K562 (cell line): ENCODE results near the gene RHPN2. TPM values are rescaled to one million over a fixed set of nuclear protein-coding genes. Genes with fewer than 3 reads are reported as not detected.

Experiments
- C11orf30 ChIP-seq: fragments of 450-650 bp; IDR thresholded peaks from 2 replicates; pipeline ENCODE4 v1.6.1; 2016; ENCODE audit warnings: low read depth, mild to moderate bottlenecking
- CTCFL ChIP-seq: IDR thresholded peaks from 2 replicates; pipeline ENCODE4 v1.6.1; 2011; ENCODE audit warnings: borderline replicate concordance, low read depth, mild to moderate bottlenecking, moderate library complexity, low read length; ENCODE audit not compliant: insufficient read depth, poor library complexity, severe bottlenecking
- DIDO1 ChIP-seq: fragments of 450-650 bp; IDR thresholded peaks from 2 replicates; pipeline ENCODE4 v1.6.1; 2016; ENCODE audit warnings: low read depth, missing biosample characterization, missing genetic modification characterization
- EGR1 ChIP-seq: fragments of 450-650 bp; conservative IDR thresholded peaks from 2 replicates; pipeline ENCODE4 v1.6.1; 2017; ENCODE audit warnings: mild to moderate bottlenecking
- FOS ChIP-seq: IDR thresholded peaks from 3 replicates; pipeline ENCODE4 v1.6.1; 2011; ENCODE audit not compliant: insufficient read length; ENCODE audit errors: extremely low read depth
- FOXP1 ChIP-seq: sonication (generic); formaldehyde crosslinking; IDR thresholded peaks from 2 replicates; pipeline ENCODE4 v1.8.0; 2022; ENCODE audit warnings: mild to moderate bottlenecking, missing genetic modification reagents
- HDAC1 ChIP-seq, 2 experiments: fragments of 450-650 bp; IDR thresholded peaks; 2 replicates each; pipeline ENCODE4 v1.6.1; 2016 to 2017; ENCODE audit warnings: inconsistent platforms in 1 of 2, mild to moderate bottlenecking in 1 of 2, moderate library complexity in 1 of 2
- MAFK ChIP-seq: IDR thresholded peaks from 2 replicates; pipeline ENCODE4 v1.6.1; 2011; ENCODE audit warnings: low read length, improper control_type of control experiment
- MXD1 ChIP-seq: fragments of 250-450 bp; sonication (Bioruptor Pico); IDR thresholded peaks from 2 replicates; pipeline ENCODE4 v1.8.0; 2021; ENCODE audit warnings: borderline replicate concordance, mild to moderate bottlenecking, moderate library complexity; ENCODE audit not compliant: poor library complexity, severe bottlenecking
- MYNN ChIP-seq, 2 experiments: sonication (generic); formaldehyde crosslinking in 1 of 2; IDR thresholded peaks; 2 replicates each; pipeline versions ENCODE4 v1.5.0 to v1.6.1; 2016 to 2020; ENCODE audit warnings: antibody characterized with exemption in 1 of 2, missing genetic modification reagents in 1 of 2
- NFRKB ChIP-seq: fragments of 450-650 bp; IDR thresholded peaks from 2 replicates; pipeline ENCODE4 v1.6.1; 2016; ENCODE audit warnings: low read depth
- RB1 ChIP-seq: fragments of 450-650 bp; IDR thresholded peaks from 2 replicates; pipeline ENCODE4 v1.6.1; 2017; ENCODE audit warnings: low read depth, mild to moderate bottlenecking
- RBM25 ChIP-seq: fragments of 200-400 bp; formaldehyde crosslinking; IDR thresholded peaks from 2 replicates; pipeline ENCODE4 v1.6.1; 2018; ENCODE audit warnings: low read length, low read depth, moderate library complexity; ENCODE audit not compliant: severe bottlenecking
- RNF219 ChIP-seq: fragments of 250-450 bp; sonication (Bioruptor Pico); IDR thresholded peaks from 2 replicates; pipeline ENCODE4 v1.5.0; 2022; ENCODE audit warnings: mild to moderate bottlenecking
- SAFB2 ChIP-seq: fragments of 200-400 bp; formaldehyde crosslinking; IDR thresholded peaks from 2 replicates; pipeline ENCODE4 v1.6.1; 2018; ENCODE audit warnings: borderline replicate concordance, low read length, low read depth, moderate library complexity; ENCODE audit not compliant: severe bottlenecking
- SIN3A ChIP-seq, 2 experiments: fragments of 150-350 bp in 1 of 2; IDR thresholded peaks; 2 replicates each; pipeline ENCODE4 v1.6.1; 2011 to 2016; ENCODE audit warnings: borderline replicate concordance in 2 of 2, low read depth in 2 of 2, low read length in 2 of 2, mild to moderate bottlenecking in 2 of 2, moderate library complexity in 2 of 2; ENCODE audit not compliant: control insufficient read depth in 1 of 2
- TAF9B ChIP-seq: fragments of 450-650 bp; IDR thresholded peaks from 2 replicates; pipeline ENCODE4 v1.6.1; 2018; ENCODE audit warnings: mild to moderate bottlenecking; ENCODE audit not compliant: partially characterized antibody
- TCF3 ChIP-seq: sonication (generic); formaldehyde crosslinking; IDR thresholded peaks from 2 replicates; pipeline ENCODE4 v1.4.0; 2020; ENCODE audit warnings: mild to moderate bottlenecking, missing genetic modification reagents
- TEAD4 ChIP-seq, 2 experiments: sonication (generic) in 1 of 2; formaldehyde crosslinking in 1 of 2; IDR thresholded peaks; 2 replicates each; pipeline versions ENCODE4 v1.6.1 to v1.8.0; 2012 to 2022; ENCODE audit warnings: borderline replicate concordance in 1 of 2, inconsistent platforms in 1 of 2, low read length in 1 of 2, mild to moderate bottlenecking in 1 of 2, missing genetic modification reagents in 1 of 2
- WHSC1 ChIP-seq: IDR thresholded peaks from one replicate; pipeline ENCODE4 v1.6.1; 2012; ENCODE audit warnings: low read length, control low read depth, inconsistent platforms
- ZNF830 ChIP-seq: fragments of 250-450 bp; sonication (Bioruptor Pico); IDR thresholded peaks from 2 replicates; pipeline ENCODE4 v1.5.0; 2021; ENCODE audit warnings: mild to moderate bottlenecking
- polyA plus RNA-seq, 8 experiments: library from polyadenylated mRNA; depleted of rRNA in 4 of 8; stranded (reverse) in 5 of 8; unstranded in 3 of 8; fragments of >200 nt; fragmentation: Nextera tagmentation in 2 of 8; fragmentation: Illumina TruSeq in 1 of 8; extraction: Ambion mirVana in 2 of 8; extraction: Trizol in 1 of 8; gene quantifications; 2 replicates each; pipeline versions ENCODE4 v1.2.1 to v1.2.3, GENCODE V29; 2011 to 2014; ENCODE audit warnings: inconsistent platforms in 1 of 8, missing spikeins in 1 of 8
- total RNA-seq, 7 experiments: library from RNA; depleted of rRNA in 6 of 7; stranded (reverse); fragments of >200 nt in 6 of 7; fragmentation: Illumina TruSeq in 2 of 7; extraction: Trizol in 2 of 7; gene quantifications; 2 replicates each; pipeline versions ENCODE4 v1.2.1 to v1.2.3, GENCODE V29; 2011 to 2021; ENCODE audit warnings: low replicate concordance in 1 of 7

The RHPN2 gene
- total and polyA plus RNA-seq, 9 of the 15 experiments (the other 6 are each of a cell fraction or from before 2014, with no cell fraction given), result 0.63 to 9.9 (median 3.2) TPM

GRCh38 chr19:33080761-33081681, 16.3 kb upstream of the RHPN2 start, which contains the start of gene GPATCH1 (continued):
- no peak for TF ChIP-seq RNF219 (CRISPR knock-in tag)
- TF ChIP-seq MAFK, result no peak
- TF ChIP-seq RB1, result peak; percentile 62; the same call in 1 of the 2 replicates
- TF ChIP-seq FOS, result no peak
- peak; percentile 69; the same call in 1 of the 2 replicates for TF ChIP-seq DIDO1 (tag)
- no peak for TF ChIP-seq MXD1
- peak; percentile 79 for TF ChIP-seq NFRKB
- TF ChIP-seq TAF9B, result peak; percentile 81
- no peak for TF ChIP-seq MYNN (IDR thresholded peaks at IDR 0.05)
- no peak for TF ChIP-seq MYNN (CRISPR knock-in tag; IDR thresholded peaks at IDR 0.05)
- TF ChIP-seq HDAC1 (IDR thresholded peaks at IDR 0.05), result peak in 1 of 2 experiments; percentile 93; a peak in 2 of 4 replicates
- TF ChIP-seq ZNF830 (CRISPR knock-in tag), result no peak
- peak; percentile 43 for TF ChIP-seq CTCFL
- TF ChIP-seq TCF3 (CRISPR knock-in tag), result no peak
- TF ChIP-seq WHSC1, result no peak
- TF ChIP-seq FOXP1 (CRISPR knock-in tag), result 0 out of 2 replicates have a peak, but pooled peaks have one; percentile 65
- no peak for TF ChIP-seq TEAD4 (IDR thresholded peaks at IDR 0.05; ENCODE audit: low read length)
- TF ChIP-seq TEAD4 (CRISPR knock-in tag; IDR thresholded peaks at IDR 0.05; ENCODE audit: borderline replicate concordance), result no peak
- TF ChIP-seq C11orf30, result peak; percentile 96
- no peak for TF ChIP-seq SAFB2
- no peak for TF ChIP-seq RBM25
- TF ChIP-seq SIN3A (IDR thresholded peaks at IDR 0.05; ENCODE audit: borderline replicate concordance in 2 of 2, control insufficient read depth in 1 of 2, low read depth in 2 of 2, low read length in 2 of 2), result peak; percentile 94; a peak in 3 of 4 replicates
- peak; percentile 63 for TF ChIP-seq EGR1
